Endothelial cell of umbilical vein (primary cell): ENCODE measurements around the gene C15orf61. TPM values are rescaled to one million over a fixed set of nuclear protein-coding genes. Genes with fewer than 3 reads are reported as not detected.

Source experiments
- BruUV-seq: library from RNA; stranded (reverse); fragments of 400-500 nt; replicated peaks from 2 replicates; lab custom pipeline; 2021; lab: Mats Ljungman, UMichigan
- CTCF ChIA-PET: fragments of 300-600, 350-600 bp; sonication (Branson Sonifier 250); formaldehyde crosslinking; loops from one replicate; lab custom pipeline; 2021; ENCODE audit warnings: antibody characterized with exemption, inconsistent platforms; lab: Charles Lee
- POLR2A ChIA-PET: fragments of 300-600, 350-600 bp; sonication (Branson Sonifier 250); formaldehyde crosslinking; loops from one replicate; lab custom pipeline; 2021; ENCODE audit warnings: antibody characterized with exemption, inconsistent platforms; lab: Charles Lee
- DNase-seq: peaks from one replicate; pipeline ENCODE4 v3.0.0-alpha.2; 2011; ENCODE audit warnings: low read depth, low spot score
- FAIRE-seq: peaks from 2 replicates; lab custom pipeline; 2011; peaks lifted over from hg19 to GRCh38; lab: Jason Lieb, UNC
- H2AFZ ChIP-seq: 2 replicates; pipeline ENCODE4 v1.6.0; 2012; ENCODE audit warnings: low read depth, low read length, control low read depth, inconsistent platforms
- H3K27ac ChIP-seq: 2 replicates; pipeline ENCODE4 v1.5.1; 2011; ENCODE audit warnings: low read depth, mild to moderate bottlenecking, control low read depth, low read length, moderate library complexity; ENCODE audit not compliant: insufficient read depth
- H3K27me3 ChIP-seq, 2 experiments: 2 replicates each; pipeline versions ENCODE4 v1.6.0 to v1.6.1; 2011; ENCODE audit warnings: low read length in 2 of 2, mixed read lengths in 1 of 2; ENCODE audit not compliant: control insufficient read depth in 2 of 2, insufficient read depth in 2 of 2
- H3K36me3 ChIP-seq, 2 experiments: 2 replicates in 1 of 2; 3 replicates in 1 of 2; pipeline ENCODE4 v1.5.1; 2011; ENCODE audit warnings: low read length in 2 of 2, mild to moderate bottlenecking in 1 of 2, moderate library complexity in 1 of 2; ENCODE audit not compliant: control insufficient read depth in 2 of 2, insufficient read depth in 2 of 2; ENCODE audit errors: extremely low read depth in 1 of 2
- H3K4me1 ChIP-seq: 3 replicates; pipeline ENCODE4 v1.5.1; 2011; ENCODE audit warnings: mild to moderate bottlenecking, low read length; ENCODE audit not compliant: control insufficient read depth, insufficient read depth; ENCODE audit errors: extremely low read depth
- H3K4me2 ChIP-seq: 2 replicates; pipeline ENCODE4 v1.6.1; 2011; ENCODE audit warnings: low read length, control low read depth, mixed read lengths; ENCODE audit not compliant: insufficient read depth
- H3K4me3 ChIP-seq, 3 experiments: fragments of 200-600 bp in 1 of 3; sonication (generic), shearing (Covaris generic) in 1 of 3; replicated peaks in 1 of 3; 2 replicates each; pipeline ENCODE4 v1.5.1; 2011 to 2016; ENCODE audit warnings: control low read depth in 3 of 3, low read length in 3 of 3, mild to moderate bottlenecking in 2 of 3, inconsistent platforms in 1 of 3, low read depth in 1 of 3, moderate library complexity in 1 of 3; ENCODE audit not compliant: insufficient read depth in 1 of 3
- H3K79me2 ChIP-seq: 2 replicates; pipeline ENCODE4 v1.6.0; 2012; ENCODE audit warnings: low read length, inconsistent platforms; ENCODE audit not compliant: control insufficient read depth, insufficient read depth
- H3K9ac ChIP-seq: replicated peaks from 2 replicates; pipeline ENCODE3; 2011; ENCODE audit warnings: low read length, control low read depth; ENCODE audit not compliant: insufficient read depth; ENCODE audit errors: extremely low read depth
- H3K9me1 ChIP-seq: replicated peaks from 3 replicates; pipeline ENCODE4 v1.6.0; 2011; ENCODE audit warnings: mild to moderate bottlenecking, low read length; ENCODE audit not compliant: control insufficient read depth, insufficient read depth; ENCODE audit errors: extremely low read depth
- H3K9me3 ChIP-seq: replicated peaks from 2 replicates; pipeline ENCODE4 v1.5.1; 2012; ENCODE audit warnings: low read length, inconsistent platforms; ENCODE audit not compliant: control insufficient read depth, insufficient read depth
- H4K20me1 ChIP-seq: replicated peaks from 2 replicates; pipeline ENCODE3; 2011; ENCODE audit warnings: mild to moderate bottlenecking, low read length; ENCODE audit not compliant: control insufficient read depth, insufficient read depth; ENCODE audit errors: extremely low read depth
- CTCF ChIP-seq, 2 donors: IDR thresholded peaks; 1 replicate in 1 of 2; 2 replicates in 1 of 2; pipeline ENCODE4 v1.5.1; 2011; ENCODE audit warnings: low read length in 2 of 2, mild to moderate bottlenecking in 2 of 2, moderate library complexity in 2 of 2, control low read depth in 1 of 2, inconsistent platforms in 1 of 2, low read depth in 1 of 2; ENCODE audit not compliant: insufficient read depth in 1 of 2; ENCODE audit errors: extremely low read depth in 1 of 2
- EZH2 ChIP-seq: IDR thresholded peaks from 2 replicates; pipeline ENCODE4 v1.6.1; 2012; ENCODE audit warnings: borderline replicate concordance, low read depth, mild to moderate bottlenecking, moderate library complexity, low read length, inconsistent platforms; ENCODE audit not compliant: severe bottlenecking
- FOS ChIP-seq: IDR thresholded peaks from 2 replicates; pipeline ENCODE4 v1.6.1; 2011; ENCODE audit warnings: mild to moderate bottlenecking, low read length, moderate library complexity, borderline replicate concordance; ENCODE audit not compliant: insufficient read depth
- GATA2 ChIP-seq: IDR thresholded peaks from 2 replicates; pipeline ENCODE4 v1.7.0; 2011; ENCODE audit warnings: low read depth, mild to moderate bottlenecking, moderate library complexity, mixed read lengths, low read length; ENCODE audit not compliant: insufficient read length, insufficient read depth
- JUN ChIP-seq: IDR thresholded peaks from 2 replicates; pipeline ENCODE4 v1.6.1; 2011; ENCODE audit warnings: borderline replicate concordance, low read depth; ENCODE audit not compliant: insufficient read length, insufficient read depth
- MYC ChIP-seq: IDR thresholded peaks from one replicate; pipeline ENCODE4 v1.6.1; 2011; ENCODE audit warnings: mild to moderate bottlenecking, low read depth, low read length
- POLR2A ChIP-seq: IDR thresholded peaks from 2 replicates; pipeline ENCODE4 v1.6.1; 2012; ENCODE audit warnings: low read depth, mild to moderate bottlenecking, control low read depth, low read length
- POLR2AphosphoS5 ChIP-seq: IDR thresholded peaks from 2 replicates; pipeline ENCODE4 v1.6.1; 2012; ENCODE audit warnings: low read depth, mild to moderate bottlenecking, control low read depth, low read length, moderate library complexity; ENCODE audit not compliant: insufficient read depth
- dilution Hi-C: fragments of 300-500 bp; cut with MboI; formaldehyde crosslinking; loops from one replicate; pipeline ENCODE4 v1.15.0; 2019; ENCODE audit warnings: low sequenced_read_pairs; ENCODE audit not compliant: extremely low pct_ligation_motif_present
- intact Hi-C: fragments of 100-400 bp; cut with micrococcal nuclease; formaldehyde crosslinking; loops from one replicate; pipeline ENCODE4 v1.10.0; 2022
- polyA plus RNA-seq, 4 experiments: library from polyadenylated mRNA; depleted of rRNA in 3 of 4; stranded (reverse) in 3 of 4; unstranded in 1 of 4; fragments of >200 nt; gene quantifications; 2 replicates each; pipeline versions ENCODE4 v1.2.1 to v1.2.3, GENCODE V29; 2011 to 2012; ENCODE audit warnings: missing spikeins in 1 of 4
- total RNA-seq: library from RNA; stranded (reverse); gene quantifications from 2 replicates; pipeline ENCODE4 v1.2.3, GENCODE V29; 2021
- TF ChIP-seq, protein P1 (sequence below): IDR thresholded peaks from 2 replicates; pipeline ENCODE4 v1.6.1; 2011; ENCODE audit not compliant: insufficient read depth, insufficient read length

C15orf61 gene
- total and polyA plus RNA-seq, 2 donors (not counting 3 experiments of a cell fraction or from before 2014, with no cell fraction given): 3.2 to 4.1 TPM

DNA sequence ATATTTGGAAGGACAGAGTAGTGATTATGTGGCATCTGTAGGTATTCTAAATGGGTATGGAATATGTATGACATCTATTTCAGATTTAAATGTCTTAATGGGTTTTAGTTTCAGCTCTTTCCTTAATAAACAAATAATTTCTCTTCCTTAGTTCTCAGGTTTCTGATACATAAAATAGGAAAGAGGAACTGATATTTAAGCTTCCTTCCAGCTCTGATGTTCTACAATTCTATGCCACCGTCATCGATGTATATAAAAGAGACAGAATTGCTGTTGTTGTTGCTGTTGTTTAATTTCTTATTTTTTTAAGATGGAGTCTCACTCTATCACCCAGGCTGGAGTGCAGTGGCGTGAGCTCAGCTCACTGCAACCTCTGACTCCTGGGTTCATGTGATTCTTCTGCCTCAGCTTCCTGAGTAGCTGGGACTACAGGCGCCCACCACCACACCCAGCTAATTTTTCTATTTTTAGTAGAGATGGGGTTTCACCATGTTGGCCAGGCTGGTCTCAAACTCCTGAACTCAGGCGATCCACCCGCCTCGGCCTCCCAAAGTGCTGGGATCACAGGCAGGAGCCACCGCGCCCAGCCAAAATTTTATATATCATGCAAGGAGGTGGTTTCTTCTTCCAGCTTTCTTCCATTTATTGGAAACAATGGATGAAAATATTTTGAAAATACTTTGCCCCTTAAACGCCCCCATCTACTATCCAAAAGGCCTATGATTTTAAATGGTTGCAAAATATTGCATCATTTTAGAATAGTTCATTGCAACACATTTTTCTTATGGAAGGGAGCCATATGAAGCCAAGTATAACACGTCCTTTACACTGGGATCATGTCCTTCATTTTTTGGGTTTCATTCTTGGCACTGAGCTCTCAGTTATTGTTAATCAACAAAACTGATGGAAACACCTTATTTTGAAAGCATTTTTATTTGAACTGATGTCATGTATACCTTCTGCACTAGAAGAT lies 13.9 kb upstream of the C15orf61 start:
- no peak overlapping the region for H3K4me2 ChIP-seq
- no peaks in the 10 kb centered on the region for H3K27me3 ChIP-seq
- DNase-seq (no peak), FAIRE-seq (no peak)
- TF ChIP-seq JUN (no peak), POLR2A (no peak), POLR2AphosphoS5 (no peak), CTCF (IDR thresholded peaks at IDR 0.05; ENCODE audit: extremely low read depth in 1 of 2, insufficient read depth in 1 of 2, low read depth in 1 of 2, low read length in 2 of 2) (no peak), FOS (no peak), EZH2 (no peak), GATA2 (no peak), MYC (no peak)
- TF ChIP-seq, protein P1, sequence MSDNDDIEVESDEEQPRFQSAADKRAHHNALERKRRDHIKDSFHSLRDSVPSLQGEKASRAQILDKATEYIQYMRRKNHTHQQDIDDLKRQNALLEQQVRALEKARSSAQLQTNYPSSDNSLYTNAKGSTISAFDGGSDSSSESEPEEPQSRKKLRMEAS: no peak
- no peaks in the 10 kb centered on the region for H3K4me1 ChIP-seq
- no peak overlapping the region for H3K9ac ChIP-seq
- ChIA-PET POLR2A (no interaction called here), CTCF (interaction anchor here (1.0 kb wide), 1 partner anchor 21 kb away, joined by 3 read pairs; no protein-coding TSS in a partner anchor)
- no peaks in the 10 kb centered on the region for H3K79me2 ChIP-seq
- no peak overlapping the region for H3K4me3 ChIP-seq
- dilution Hi-C loops: no loop called here
- H3K9me3 ChIP-seq: no peaks in the 10 kb centered on the region
- intact Hi-C loops: no loop called here
- H3K27ac ChIP-seq: no peak overlapping the region
- no peaks in the 10 kb centered on the region for H3K36me3 ChIP-seq
- BruUV-seq: no TSS peak
- H2AFZ ChIP-seq: no peak overlapping the region
- H4K20me1 ChIP-seq: no peaks in the 10 kb centered on the region
- no peaks in the 10 kb centered on the region for H3K9me1 ChIP-seq
